ENCODE results near the gene MED14. TPM values are rescaled to one million over a fixed set of nuclear protein-coding genes. Genes with fewer than 3 reads are reported as not detected.
A peak's percentile ranks its signal among the peaks of the same experiment; 100 is the strongest.

MED14 gene
- total RNA-seq, 1 experiment from 2014 or later = 57.4 TPM

- H3K9me3 Mint-ChIP-seq (ENCODE audit: low read depth, unreplicated experiment) = no peaks in the 10 kb centered on the region
- H3K27me3 Mint-ChIP-seq (ENCODE audit: unreplicated experiment) = no peaks in the 10 kb centered on the region
- H3K27ac Mint-ChIP-seq (ENCODE audit: unreplicated experiment) = peak within 1 kb of the TSS; percentile 95
- H3K4me3 Mint-ChIP-seq (ENCODE audit: low read depth, unreplicated experiment) = peak within 1 kb of the TSS; percentile 90
- no TSS peak for BruUV-seq (replicated peaks)
- DNase-seq = peak; percentile 94
- peaks cover 30% of the 10 kb centered on the region for H3K4me1 Mint-ChIP-seq (ENCODE audit: low read depth, unreplicated experiment)
- H3K36me3 Mint-ChIP-seq (ENCODE audit: insufficient read depth, unreplicated experiment) = peaks cover 43% of the 10 kb centered on the region
- CTCF ChIA-PET = interaction anchor here (0.6 to 1.0 kb wide), 4 partner anchors 124 to 398 kb away, joined by 3 to 8 read pairs (median 5); no protein-coding TSS in a partner anchor
- TF ChIP-seq CTCF (IDR thresholded peaks at IDR 0.05; ENCODE audit: unreplicated experiment) = no peak
- intact Hi-C loops (cut with micrococcal nuclease; ENCODE audit: unreplicated experiment) = no loop called here
Measured at GRCh38 chrX:40647307-40648197, 87.8 kb downstream of the MED14 start, which contains the start of gene CXorf38. CXorf38 (minus strand) TSS chrX:40647561; CDS start chrX:40647520, 41 bp downstream.

GRCh38 chrX:40646489-40647306 lies 88.6 kb downstream of the MED14 start:
- intact Hi-C loops (cut with micrococcal nuclease; ENCODE audit: unreplicated experiment) = no loop called here
- Mint-ChIP-seq H3K9me3 (ENCODE audit: low read depth, unreplicated experiment) (no peaks in the 10 kb centered on the region), H3K27me3 (ENCODE audit: unreplicated experiment) (no peaks in the 10 kb centered on the region), H3K27ac (ENCODE audit: unreplicated experiment) (peak overlapping the region; percentile 50), H3K36me3 (ENCODE audit: insufficient read depth, unreplicated experiment) (peaks cover 48% of the 10 kb centered on the region), H3K4me3 (ENCODE audit: low read depth, unreplicated experiment) (peak overlapping the region; percentile 90), H3K4me1 (ENCODE audit: low read depth, unreplicated experiment) (peaks cover 38% of the 10 kb centered on the region)
- CTCF ChIA-PET = interaction anchor here (0.6 kb wide), 3 partner anchors 125 to 346 kb away, joined by 4 to 8 read pairs (median 6); no protein-coding TSS in a partner anchor
- TSS peak; percentile 19 for BruUV-seq (replicated peaks)
- DNase-seq = peak; percentile 34
- no peak for TF ChIP-seq CTCF (IDR thresholded peaks at IDR 0.05; ENCODE audit: unreplicated experiment)

GRCh38 chrX:40644821-40645358 lies 90.5 kb downstream of the MED14 start:
- DNase-seq = peak; percentile 59
- H3K27ac Mint-ChIP-seq (ENCODE audit: unreplicated experiment) = peak overlapping the region; percentile 91
- intact Hi-C loops (cut with micrococcal nuclease; ENCODE audit: unreplicated experiment) = no loop called here
- no TSS peak for BruUV-seq (replicated peaks)
- peak overlapping the region; percentile 85 for H3K4me3 Mint-ChIP-seq (ENCODE audit: low read depth, unreplicated experiment)
- no peaks in the 10 kb centered on the region for H3K9me3 Mint-ChIP-seq (ENCODE audit: low read depth, unreplicated experiment)
- peaks cover 40% of the 10 kb centered on the region for H3K4me1 Mint-ChIP-seq (ENCODE audit: low read depth, unreplicated experiment)
- no peak for TF ChIP-seq CTCF (IDR thresholded peaks at IDR 0.05; ENCODE audit: unreplicated experiment)
- no peaks in the 10 kb centered on the region for H3K27me3 Mint-ChIP-seq (ENCODE audit: unreplicated experiment)
- CTCF ChIA-PET = no interaction called here
- H3K36me3 Mint-ChIP-seq (ENCODE audit: insufficient read depth, unreplicated experiment) = peaks cover 51% of the 10 kb centered on the region

GRCh38 chrX:40644176-40644575 lies 91.2 kb downstream of the MED14 start:
- no peak for DNase-seq
- peak overlapping the region; percentile 85 for H3K4me3 Mint-ChIP-seq (ENCODE audit: low read depth, unreplicated experiment)
- peaks cover 51% of the 10 kb centered on the region for H3K36me3 Mint-ChIP-seq (ENCODE audit: insufficient read depth, unreplicated experiment)
- intact Hi-C loops (cut with micrococcal nuclease; ENCODE audit: unreplicated experiment) = no loop called here
- H3K27ac Mint-ChIP-seq (ENCODE audit: unreplicated experiment) = peak overlapping the region; percentile 91
- no TSS peak for BruUV-seq (replicated peaks)
- CTCF ChIA-PET = no interaction called here
- H3K4me1 Mint-ChIP-seq (ENCODE audit: low read depth, unreplicated experiment) = peaks cover 40% of the 10 kb centered on the region
- TF ChIP-seq CTCF (IDR thresholded peaks at IDR 0.05; ENCODE audit: unreplicated experiment) = no peak
- H3K27me3 Mint-ChIP-seq (ENCODE audit: unreplicated experiment) = no peaks in the 10 kb centered on the region
- no peaks in the 10 kb centered on the region for H3K9me3 Mint-ChIP-seq (ENCODE audit: low read depth, unreplicated experiment)
